K562 (cell line): ENCODE measurements around the gene TESK2. TPM values are rescaled to one million over a fixed set of nuclear protein-coding genes. Genes with fewer than 3 reads are reported as not detected.

Source experiments
- CREM ChIP-seq: IDR thresholded peaks from 2 replicates; pipeline ENCODE4 v1.6.1; 2014; ENCODE audit warnings: antibody characterized with exemption, low read depth
- POU5F1 ChIP-seq: fragments of 150-350 bp; IDR thresholded peaks from 2 replicates; pipeline ENCODE4 v1.6.1; 2014; ENCODE audit warnings: borderline replicate concordance, low read length, low read depth, mild to moderate bottlenecking; ENCODE audit not compliant: partially characterized antibody
- RBM14 ChIP-seq: fragments of 200-400 bp; formaldehyde crosslinking; IDR thresholded peaks from 2 replicates; pipeline ENCODE4 v1.6.1; 2018; ENCODE audit warnings: low read depth, mild to moderate bottlenecking, low read length, moderate library complexity, borderline replicate concordance; ENCODE audit not compliant: insufficient read depth
- RBM39 ChIP-seq: fragments of 200-400 bp; formaldehyde crosslinking; optimal IDR thresholded peaks from 2 replicates; pipeline ENCODE3; 2018; ENCODE audit warnings: low read depth, low read length
- SAFB ChIP-seq: fragments of 200-400 bp; formaldehyde crosslinking; IDR thresholded peaks from 2 replicates; pipeline ENCODE4 v1.6.1; 2017; ENCODE audit warnings: low read depth, low read length, borderline replicate concordance
- SMARCB1 ChIP-seq: IDR thresholded peaks from 2 replicates; pipeline ENCODE4 v1.6.1; 2011; ENCODE audit warnings: improper control_type of control experiment, low read depth; ENCODE audit not compliant: insufficient read length
- SRSF7 ChIP-seq: fragments of 200-400 bp; formaldehyde crosslinking; optimal IDR thresholded peaks from 2 replicates; pipeline ENCODE3; 2017; ENCODE audit warnings: mild to moderate bottlenecking, low read depth, low read length
- ZNF507 ChIP-seq: conservative IDR thresholded peaks from 2 replicates; pipeline ENCODE4 v1.6.1; 2017; ENCODE audit warnings: missing genetic modification characterization, missing compliant biosample characterization
- ZNF586 ChIP-seq: fragments of 450-650 bp; formaldehyde crosslinking; conservative IDR thresholded peaks from 2 replicates; pipeline ENCODE4 v1.4.0; 2020; ENCODE audit warnings: mild to moderate bottlenecking, moderate library complexity
- polyA plus RNA-seq, 8 experiments: library from polyadenylated mRNA; depleted of rRNA in 4 of 8; stranded (reverse) in 5 of 8; unstranded in 3 of 8; fragments of >200 nt; fragmentation: Nextera tagmentation in 2 of 8; fragmentation: Illumina TruSeq in 1 of 8; extraction: Ambion mirVana in 2 of 8; extraction: Trizol in 1 of 8; gene quantifications; 2 replicates each; pipeline versions ENCODE4 v1.2.1 to v1.2.3, GENCODE V29; 2011 to 2014; ENCODE audit warnings: inconsistent platforms in 1 of 8, missing spikeins in 1 of 8
- total RNA-seq, 7 experiments: library from RNA; depleted of rRNA in 6 of 7; stranded (reverse); fragments of >200 nt in 6 of 7; fragmentation: Illumina TruSeq in 2 of 7; extraction: Trizol in 2 of 7; gene quantifications; 2 replicates each; pipeline versions ENCODE4 v1.2.1 to v1.2.3, GENCODE V29; 2011 to 2021; ENCODE audit warnings: low replicate concordance in 1 of 7
- TF ChIP-seq, protein P1 (sequence below): fragments of 250-450 bp; sonication (Bioruptor Pico); IDR thresholded peaks from 2 replicates; pipeline ENCODE4 v1.8.0; 2022; ENCODE audit warnings: moderate library complexity, mild to moderate bottlenecking, inconsistent platforms
- TF ChIP-seq, protein P2 (sequence below): sonication (generic); formaldehyde crosslinking; IDR thresholded peaks from 2 replicates; pipeline ENCODE4 v1.8.1; 2023; ENCODE audit warnings: mild to moderate bottlenecking, missing genetic modification reagents
- TF ChIP-seq, protein P3 (sequence below): sonication (generic); formaldehyde crosslinking; IDR thresholded peaks from 2 replicates; pipeline ENCODE4 v1.8.1; 2022; ENCODE audit warnings: missing genetic modification reagents
- TF ChIP-seq, protein P4 (sequence below): fragments of 200-800 bp; sonication (Bioruptor generic); IDR thresholded peaks from 2 replicates; pipeline ENCODE4 v1.6.1; 2017; ENCODE audit warnings: missing genetic modification characterization, missing compliant biosample characterization

The TESK2 gene
- total and polyA plus RNA-seq, 9 of the 15 experiments (the other 6 are each of a cell fraction or from before 2014, with no cell fraction given) = 1.6 to 5.3 (median 3.7) TPM

DNA sequence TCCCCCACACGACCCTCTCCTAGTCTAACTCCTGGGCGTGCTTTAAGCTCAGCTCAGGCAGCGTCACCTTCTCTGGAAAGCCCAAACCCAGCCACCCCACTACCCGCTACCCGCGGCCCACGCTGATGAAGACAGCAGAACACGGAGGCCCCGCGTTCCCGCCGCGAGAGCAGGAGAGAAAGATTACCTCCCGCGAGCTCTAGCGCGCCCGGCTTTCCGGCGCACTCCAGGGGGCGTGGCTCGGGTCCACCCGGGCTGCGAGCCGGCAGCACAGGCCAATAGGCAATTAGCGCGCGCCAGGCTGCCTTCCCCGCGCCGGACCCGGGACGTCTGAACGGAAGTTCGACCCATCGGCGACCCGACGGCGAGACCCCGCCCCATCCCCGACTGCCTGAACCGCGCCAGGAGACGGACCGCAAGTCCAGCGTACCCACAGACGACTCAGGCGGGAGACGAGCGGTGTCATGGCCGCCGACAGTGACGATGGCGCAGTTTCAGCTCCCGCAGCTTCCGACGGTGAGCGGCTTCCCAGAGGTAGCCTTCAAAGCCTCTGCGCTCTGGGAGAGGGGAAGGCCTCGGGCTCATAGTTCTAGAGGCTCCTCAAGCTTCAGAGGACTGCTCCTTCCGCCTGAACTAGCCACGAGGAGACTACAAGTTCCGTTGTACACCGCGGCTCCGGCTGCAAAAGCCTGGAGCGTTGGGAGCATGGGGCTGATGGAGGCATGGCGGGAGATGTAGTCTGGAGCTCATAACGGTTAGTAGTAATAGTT, 151.0 kb downstream of the TESK2 start, which contains the start of the genes MUTYH and TOE1 (continued):
- peak; percentile 88 for TF ChIP-seq CREM
- TF ChIP-seq, protein P1, sequence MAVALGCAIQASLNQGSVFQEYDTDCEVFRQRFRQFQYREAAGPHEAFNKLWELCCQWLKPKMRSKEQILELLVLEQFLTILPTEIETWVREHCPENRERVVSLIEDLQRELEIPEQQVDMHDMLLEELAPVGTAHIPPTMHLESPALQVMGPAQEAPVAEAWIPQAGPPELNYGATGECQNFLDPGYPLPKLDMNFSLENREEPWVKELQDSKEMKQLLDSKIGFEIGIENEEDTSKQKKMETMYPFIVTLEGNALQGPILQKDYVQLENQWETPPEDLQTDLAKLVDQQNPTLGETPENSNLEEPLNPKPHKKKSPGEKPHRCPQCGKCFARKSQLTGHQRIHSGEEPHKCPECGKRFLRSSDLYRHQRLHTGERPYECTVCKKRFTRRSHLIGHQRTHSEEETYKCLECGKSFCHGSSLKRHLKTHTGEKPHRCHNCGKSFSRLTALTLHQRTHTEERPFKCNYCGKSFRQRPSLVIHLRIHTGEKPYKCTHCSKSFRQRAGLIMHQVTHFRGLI (CRISPR knock-in tag) = no peak
- TF ChIP-seq ZNF507 (tag) = no peak
- TF ChIP-seq SRSF7 = no peak
- TF ChIP-seq RBM39 = no peak
- TF ChIP-seq ZNF586 = no peak
- TF ChIP-seq, protein P2, sequence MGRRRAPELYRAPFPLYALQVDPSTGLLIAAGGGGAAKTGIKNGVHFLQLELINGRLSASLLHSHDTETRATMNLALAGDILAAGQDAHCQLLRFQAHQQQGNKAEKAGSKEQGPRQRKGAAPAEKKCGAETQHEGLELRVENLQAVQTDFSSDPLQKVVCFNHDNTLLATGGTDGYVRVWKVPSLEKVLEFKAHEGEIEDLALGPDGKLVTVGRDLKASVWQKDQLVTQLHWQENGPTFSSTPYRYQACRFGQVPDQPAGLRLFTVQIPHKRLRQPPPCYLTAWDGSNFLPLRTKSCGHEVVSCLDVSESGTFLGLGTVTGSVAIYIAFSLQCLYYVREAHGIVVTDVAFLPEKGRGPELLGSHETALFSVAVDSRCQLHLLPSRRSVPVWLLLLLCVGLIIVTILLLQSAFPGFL (CRISPR knock-in tag) = no peak
- TF ChIP-seq, protein P3, sequence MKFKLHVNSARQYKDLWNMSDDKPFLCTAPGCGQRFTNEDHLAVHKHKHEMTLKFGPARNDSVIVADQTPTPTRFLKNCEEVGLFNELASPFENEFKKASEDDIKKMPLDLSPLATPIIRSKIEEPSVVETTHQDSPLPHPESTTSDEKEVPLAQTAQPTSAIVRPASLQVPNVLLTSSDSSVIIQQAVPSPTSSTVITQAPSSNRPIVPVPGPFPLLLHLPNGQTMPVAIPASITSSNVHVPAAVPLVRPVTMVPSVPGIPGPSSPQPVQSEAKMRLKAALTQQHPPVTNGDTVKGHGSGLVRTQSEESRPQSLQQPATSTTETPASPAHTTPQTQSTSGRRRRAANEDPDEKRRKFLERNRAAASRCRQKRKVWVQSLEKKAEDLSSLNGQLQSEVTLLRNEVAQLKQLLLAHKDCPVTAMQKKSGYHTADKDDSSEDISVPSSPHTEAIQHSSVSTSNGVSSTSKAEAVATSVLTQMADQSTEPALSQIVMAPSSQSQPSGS (CRISPR knock-in tag) = no peak
- no peak for TF ChIP-seq SMARCB1
- TF ChIP-seq, protein P4, sequence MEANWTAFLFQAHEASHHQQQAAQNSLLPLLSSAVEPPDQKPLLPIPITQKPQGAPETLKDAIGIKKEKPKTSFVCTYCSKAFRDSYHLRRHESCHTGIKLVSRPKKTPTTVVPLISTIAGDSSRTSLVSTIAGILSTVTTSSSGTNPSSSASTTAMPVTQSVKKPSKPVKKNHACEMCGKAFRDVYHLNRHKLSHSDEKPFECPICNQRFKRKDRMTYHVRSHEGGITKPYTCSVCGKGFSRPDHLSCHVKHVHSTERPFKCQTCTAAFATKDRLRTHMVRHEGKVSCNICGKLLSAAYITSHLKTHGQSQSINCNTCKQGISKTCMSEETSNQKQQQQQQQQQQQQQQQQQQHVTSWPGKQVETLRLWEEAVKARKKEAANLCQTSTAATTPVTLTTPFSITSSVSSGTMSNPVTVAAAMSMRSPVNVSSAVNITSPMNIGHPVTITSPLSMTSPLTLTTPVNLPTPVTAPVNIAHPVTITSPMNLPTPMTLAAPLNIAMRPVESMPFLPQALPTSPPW = no peak; the same call in 1 of the 2 replicates
- no peak for TF ChIP-seq POU5F1
- TF ChIP-seq SAFB = no peak; the same call in 1 of the 2 replicates
- TF ChIP-seq RBM14 = 0 out of 2 replicates have a peak, but pooled peaks have one; percentile 78
